ENCODE results near the gene BACH1. TPM values are rescaled to one million over a fixed set of nuclear protein-coding genes. Genes with fewer than 3 reads are reported as not detected.

The BACH1 gene
- total RNA-seq, 1 donor from 2014 or later = 127 TPM

- DNase-seq = no peak
Measured at GRCh38 chr21:29384683-29385359, 86.1 kb downstream of the BACH1 start.

DNA sequence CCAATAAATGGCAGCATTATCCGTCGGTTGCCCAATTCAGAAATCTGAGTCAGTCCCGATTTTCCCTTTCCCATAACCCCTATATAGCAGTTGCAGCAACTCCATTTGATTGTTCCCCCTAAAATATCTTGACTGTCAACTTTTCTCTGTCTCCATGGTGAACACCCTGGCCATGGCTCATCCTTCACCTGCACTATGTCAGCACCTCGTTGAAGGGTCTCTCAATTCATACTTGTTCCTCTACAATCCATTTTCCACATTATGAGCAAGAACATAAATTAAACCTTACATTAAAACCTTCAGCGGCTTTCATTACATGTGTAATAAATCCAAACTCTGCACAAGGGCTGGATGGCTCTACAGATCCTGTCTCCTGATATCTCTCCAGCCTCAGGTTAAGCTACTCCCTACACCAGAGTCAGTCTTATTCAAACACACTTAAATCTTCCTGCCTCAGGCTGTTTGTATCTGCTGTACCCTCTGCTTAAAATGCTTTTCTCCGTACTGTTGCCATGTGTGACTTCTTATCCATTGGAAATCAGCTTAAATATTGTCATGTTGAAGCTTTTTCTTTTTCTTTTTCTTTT, 87.3 kb downstream of the BACH1 start:
- no peak for DNase-seq

- no peak for DNase-seq
Measured at GRCh38 chr21:29386803-29387202, 88.1 kb downstream of the BACH1 start.

DNA sequence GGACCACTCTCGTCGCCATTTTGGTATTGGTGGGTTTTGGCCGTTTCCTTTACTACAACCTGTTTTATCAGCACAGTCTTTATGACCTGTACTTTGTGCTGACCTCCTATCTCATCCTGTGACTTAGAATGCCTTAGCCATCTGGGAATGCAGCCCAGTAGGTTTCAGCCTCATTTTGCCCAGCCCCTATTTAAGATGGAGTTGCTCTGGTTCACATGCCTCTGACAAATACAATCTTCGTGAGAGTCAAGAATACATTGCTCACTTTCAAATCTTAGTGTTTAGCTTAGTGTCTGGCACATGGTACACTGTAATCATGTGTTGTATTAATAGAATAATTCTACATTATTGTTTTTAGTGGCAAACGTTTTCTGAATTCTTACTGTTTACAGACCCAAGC, 88.9 kb downstream of the BACH1 start:
- no peak for DNase-seq

DNA sequence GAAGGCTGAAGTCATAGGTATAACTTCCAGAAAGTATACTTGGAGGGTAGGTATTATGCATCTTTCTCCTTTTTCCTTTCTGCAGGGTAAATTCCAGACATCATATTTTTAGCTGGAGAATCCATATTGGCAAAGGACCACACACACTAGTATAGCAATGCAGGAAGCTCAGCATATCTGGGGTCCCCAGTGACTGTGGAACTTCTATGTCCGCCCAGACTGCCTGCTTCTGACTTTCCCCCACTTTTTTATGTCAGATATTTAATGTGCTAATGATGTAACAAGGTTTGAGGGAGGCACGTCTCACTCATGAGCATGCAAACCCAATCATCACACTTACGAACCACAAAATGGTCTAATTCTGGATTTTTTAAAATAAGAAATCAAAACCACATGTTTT, 90.4 kb downstream of the BACH1 start:
- no peak for DNase-seq

DNA sequence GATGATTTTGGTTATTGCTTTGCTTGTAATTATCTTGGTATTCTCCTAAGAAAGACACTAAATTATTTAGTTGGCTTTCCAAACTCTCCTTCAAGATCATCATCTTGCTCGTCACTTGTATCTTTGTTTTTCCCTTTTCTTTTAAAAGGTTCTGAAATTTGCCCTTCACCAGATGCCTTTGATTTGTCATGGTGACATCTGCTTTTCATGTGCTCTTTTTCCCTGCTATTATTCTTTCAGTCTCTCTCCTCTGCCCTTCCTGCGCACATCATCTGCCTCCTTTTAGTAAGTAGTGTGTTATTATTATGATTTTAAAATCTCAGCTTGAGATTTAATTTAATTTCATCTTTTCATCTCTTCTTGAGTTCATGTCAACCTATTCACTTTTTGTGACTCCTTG, 92.1 kb downstream of the BACH1 start:
- DNase-seq = no peak

DNA sequence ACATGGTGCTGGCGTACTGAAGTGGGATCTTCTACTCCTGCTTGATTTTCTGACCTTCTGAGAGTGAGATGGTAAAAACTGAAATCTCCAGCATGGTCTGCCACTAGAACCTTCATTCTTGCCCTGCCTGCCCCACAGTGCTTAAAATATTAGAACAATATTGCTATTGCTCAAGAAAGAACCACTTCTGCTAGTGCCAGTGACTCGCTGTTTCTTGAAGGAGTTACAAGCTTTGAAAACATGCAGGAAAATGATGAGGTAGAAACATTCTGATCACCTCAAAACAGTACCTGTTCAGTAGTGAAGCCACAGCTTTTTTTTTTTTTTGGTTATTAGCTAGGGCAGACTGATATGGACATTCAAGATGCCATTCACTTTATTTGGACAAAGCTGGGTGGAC, 95.3 kb downstream of the BACH1 start:
- DNase-seq = no peak

Other genes starting within 250 kb of the BACH1 start
- 310 TPM for gene CCT8, start 225.3 kb upstream of the BACH1 start, total RNA-seq
- 1.6 TPM for gene MAP3K7CL, start 168.3 kb upstream of the BACH1 start, total RNA-seq

Data from occipital lobe (tissue), 2 donors.